HG03045 (cell line): ENCODE results near the gene GRIN3B.

Experiments
- ATAC-seq: cut with Tn5 transposase; IDR thresholded peaks from one replicate; pipeline ENCODE4 v1.9.1; 2021; ENCODE audit warnings: mild to moderate bottlenecking, moderate library complexity; ENCODE audit not compliant: unreplicated experiment

GRIN3B gene

GRCh38 chr19:1040476-1041271 is 40.5 kb downstream of the GRIN3B start:
- peak; percentile 44 for ATAC-seq

GRCh38 chr19:1041272-1041834 is 41.1 kb downstream of the GRIN3B start:
- ATAC-seq = no peak

GRCh38 chr19:1041835-1042685 is 41.8 kb downstream of the GRIN3B start:
- no peak for ATAC-seq

GRCh38 chr19:1042689-1043511 is 42.7 kb downstream of the GRIN3B start:
- ATAC-seq = no peak

- ATAC-seq = no peak
Observed at GRCh38 chr19:1045247-1045603, 45.0 kb downstream of the GRIN3B start.

GRCh38 chr19:1046117-1046626 is 46.0 kb downstream of the GRIN3B start:
- no peak for ATAC-seq

- ATAC-seq = no peak
Observed at GRCh38 chr19:1046836-1047695, 46.8 kb downstream of the GRIN3B start.

GRCh38 chr19:1047696-1048147 is 47.5 kb downstream of the GRIN3B start:
- no peak for ATAC-seq

- no peak for ATAC-seq
Observed at GRCh38 chr19:1049106-1049505, 48.9 kb downstream of the GRIN3B start.

- no peak for ATAC-seq
Observed at GRCh38 chr19:1049800-1050199, 49.6 kb downstream of the GRIN3B start.

- no peak for ATAC-seq
Observed at GRCh38 chr19:1050989-1051788, 51.0 kb downstream of the GRIN3B start.

GRCh38 chr19:1051791-1052190 is 51.6 kb downstream of the GRIN3B start:
- ATAC-seq = no peak

GRCh38 chr19:1052349-1052975 is 52.2 kb downstream of the GRIN3B start:
- ATAC-seq = no peak

GRCh38 chr19:1053176-1054101 is 53.2 kb downstream of the GRIN3B start:
- no peak for ATAC-seq

GRCh38 chr19:1054102-1055027 is 54.1 kb downstream of the GRIN3B start:
- no peak for ATAC-seq

GRCh38 chr19:1055028-1055425 is 54.8 kb downstream of the GRIN3B start:
- ATAC-seq = no peak
